Measurements from ENCODE around the gene CCNDBP1. TPM values are rescaled to one million over a fixed set of nuclear protein-coding genes. Genes with fewer than 3 reads are reported as not detected.

Gene CCNDBP1
- total RNA-seq, 1 experiment from 2014 or later, result 39.8 TPM

DNA sequence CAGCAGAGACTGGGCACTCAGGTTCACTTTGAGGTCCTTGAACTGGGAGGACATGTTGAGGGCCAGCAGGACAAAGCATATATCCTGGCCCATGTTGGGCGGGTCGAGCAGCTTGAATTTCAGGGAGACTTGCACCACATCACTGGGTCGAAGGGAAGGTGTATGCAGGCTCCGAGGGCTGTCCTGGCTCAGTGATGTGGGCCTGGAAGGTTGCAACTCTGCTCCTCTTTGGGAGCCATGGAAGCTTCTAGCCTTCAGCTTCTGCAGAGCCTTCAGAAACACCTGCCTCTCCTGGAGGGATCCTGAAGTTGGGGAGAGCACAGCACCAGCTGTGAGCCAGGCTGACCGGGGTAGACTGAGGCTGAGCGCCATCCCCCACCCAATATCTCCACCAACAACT, 50.3 kb downstream of the CCNDBP1 start:
- Histone ChIP-seq H3K27ac (ENCODE audit: low read depth, low read length) (no peak overlapping the region), H3K4me1 (ENCODE audit: control insufficient read depth in 1 of 2, insufficient read depth in 2 of 2, low read length in 2 of 2) (no peaks in the 10 kb centered on the region), H3K9ac (ENCODE audit: low read length) (no peak overlapping the region), H3K36me3 (ENCODE audit: control insufficient read depth in 1 of 2, insufficient read depth in 2 of 2, low read length in 2 of 2) (no peaks in the 10 kb centered on the region), H3K9me3 (ENCODE audit: control insufficient read depth in 1 of 2, insufficient read depth in 1 of 2, low read depth in 1 of 2, low read length in 2 of 2) (no peaks in the 10 kb centered on the region), H3K79me2 (ENCODE audit: insufficient read depth, low read length) (no peaks in the 10 kb centered on the region), H4K20me1 (ENCODE audit: insufficient read depth) (no peaks in the 10 kb centered on the region), H3K27me3 (ENCODE audit: insufficient read depth, low read length) (no peaks in the 10 kb centered on the region), H3K4me3 (replicated peaks in 1 of 2; ENCODE audit: low read depth in 1 of 2, low read length in 2 of 2) (no peak overlapping the region), H2AFZ (ENCODE audit: low read depth, low read length, poor library complexity, severe bottlenecking) (no peak overlapping the region), H3K4me2 (ENCODE audit: low read length) (no peak overlapping the region), H3K9me2 (ENCODE audit: insufficient read depth) (no peaks in the 10 kb centered on the region)
- TF ChIP-seq POLR2AphosphoS5 (IDR thresholded peaks at IDR 0.05; ENCODE audit: low read depth, low read length), result no peak
- no peak for TF ChIP-seq EZH2phosphoT487 (IDR thresholded peaks at IDR 0.05; ENCODE audit: borderline replicate concordance)
- CTCF ChIA-PET, result interaction anchor here (1.9 kb wide), 1 partner anchor 10 kb away, joined by 8 read pairs; no protein-coding TSS in a partner anchor
- DNase-seq (ENCODE audit: low read depth, low spot score), result no peak
- intact Hi-C loops (cut with micrococcal nuclease), result no loop called here
- POLR2A ChIA-PET, result no interaction called here
- BruUV-seq (replicated peaks), result no TSS peak
- ATAC-seq, result no peak
- RAD21 ChIA-PET (ENCODE audit: low non-redundant PET in 1 of 2, low total read pairs in 2 of 2, uncharacterized antibody in 2 of 2, unreplicated experiment in 2 of 2), result no interaction called here

DNA sequence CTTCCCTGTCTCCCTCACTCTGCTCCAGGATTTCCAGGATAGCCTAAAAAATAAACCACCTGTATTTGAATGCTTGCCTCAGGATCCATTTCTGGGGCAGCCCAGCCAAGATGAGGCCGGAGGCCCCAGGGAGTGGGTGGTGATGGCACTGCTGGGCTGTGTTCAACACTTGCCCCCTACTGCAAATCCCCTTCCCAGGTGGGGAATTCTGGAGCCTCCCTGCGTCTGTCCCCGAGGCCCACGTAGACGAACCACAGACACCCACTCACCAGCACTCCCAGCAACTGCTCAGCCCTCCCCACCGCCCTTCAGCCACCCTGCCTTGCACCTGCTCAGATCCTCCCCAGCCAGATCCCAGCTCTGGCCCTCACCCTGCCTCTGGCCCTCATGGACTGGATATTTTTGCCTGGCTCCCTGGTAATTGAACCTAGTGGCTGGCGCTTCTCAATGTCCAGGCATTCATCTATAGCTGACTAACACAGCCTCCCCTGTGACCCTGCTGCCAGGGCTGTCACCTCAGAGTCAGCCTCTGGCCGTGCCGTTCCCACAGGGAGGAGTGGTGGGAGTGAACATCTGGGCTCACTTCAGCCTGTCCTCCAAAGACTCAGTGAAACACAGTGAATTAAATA, 52.8 kb downstream of the CCNDBP1 start:
- ATAC-seq (no peak), DNase-seq (ENCODE audit: low read depth, low spot score) (no peak)
- RAD21 ChIA-PET (ENCODE audit: low non-redundant PET in 1 of 2, low total read pairs in 2 of 2, uncharacterized antibody in 2 of 2, unreplicated experiment in 2 of 2), result no interaction called here
- no peaks in the 10 kb centered on the region for H3K9me2 ChIP-seq (ENCODE audit: insufficient read depth)
- no peaks in the 10 kb centered on the region for H3K36me3 ChIP-seq (ENCODE audit: control insufficient read depth in 1 of 2, insufficient read depth in 2 of 2, low read length in 2 of 2)
- intact Hi-C loops (cut with micrococcal nuclease), result no loop called here
- no peaks in the 10 kb centered on the region for H3K4me1 ChIP-seq (ENCODE audit: control insufficient read depth in 1 of 2, insufficient read depth in 2 of 2, low read length in 2 of 2)
- BruUV-seq (replicated peaks), result no TSS peak
- no peak overlapping the region for H3K4me2 ChIP-seq (ENCODE audit: low read length)
- H3K4me3 ChIP-seq (replicated peaks in 1 of 2; ENCODE audit: low read depth in 1 of 2, low read length in 2 of 2), result no peak overlapping the region
- no peaks in the 10 kb centered on the region for H3K27me3 ChIP-seq (ENCODE audit: insufficient read depth, low read length)
- H3K79me2 ChIP-seq (ENCODE audit: insufficient read depth, low read length), result no peaks in the 10 kb centered on the region
- no peak overlapping the region for H3K9ac ChIP-seq (ENCODE audit: low read length)
- POLR2A ChIA-PET, result no interaction called here
- CTCF ChIA-PET, result interaction anchor here (1.9 kb wide), 1 partner anchor 13 kb away, joined by 4 read pairs; no protein-coding TSS in a partner anchor
- no peaks in the 10 kb centered on the region for H3K9me3 ChIP-seq (ENCODE audit: control insufficient read depth in 1 of 2, insufficient read depth in 1 of 2, low read depth in 1 of 2, low read length in 2 of 2)
- no peak overlapping the region for H2AFZ ChIP-seq (ENCODE audit: low read depth, low read length, poor library complexity, severe bottlenecking)
- no peak overlapping the region for H3K27ac ChIP-seq (ENCODE audit: low read depth, low read length)
- no peaks in the 10 kb centered on the region for H4K20me1 ChIP-seq (ENCODE audit: insufficient read depth)
- TF ChIP-seq, protein P1, sequence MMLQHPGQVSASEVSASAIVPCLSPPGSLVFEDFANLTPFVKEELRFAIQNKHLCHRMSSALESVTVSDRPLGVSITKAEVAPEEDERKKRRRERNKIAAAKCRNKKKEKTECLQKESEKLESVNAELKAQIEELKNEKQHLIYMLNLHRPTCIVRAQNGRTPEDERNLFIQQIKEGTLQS (IDR thresholded peaks at IDR 0.05), result no peak
- TF ChIP-seq ELF1 (IDR thresholded peaks at IDR 0.05; ENCODE audit: borderline replicate concordance, low read depth) (no peak), CEBPB (IDR thresholded peaks at IDR 0.05; ENCODE audit: low read depth) (no peak), SRF (IDR thresholded peaks at IDR 0.05; ENCODE audit: low read depth) (no peak), SP1 (IDR thresholded peaks at IDR 0.05; ENCODE audit: low read depth) (no peak), CBX3 (IDR thresholded peaks at IDR 0.05; ENCODE audit: low read depth) (no peak), JUND (IDR thresholded peaks at IDR 0.05) (no peak), POLR2A (IDR thresholded peaks at IDR 0.05; ENCODE audit: borderline replicate concordance, extremely low read depth, insufficient read depth, insufficient read length) (no peak), YY1 (IDR thresholded peaks at IDR 0.05; ENCODE audit: extremely low read depth, insufficient replicate concordance, low read depth, low read length) (no peak), POLR2AphosphoS5 (IDR thresholded peaks at IDR 0.05; ENCODE audit: low read depth, low read length) (no peak), EGR1 (IDR thresholded peaks at IDR 0.05; ENCODE audit: low read depth) (no peak), FOSL1 (IDR thresholded peaks at IDR 0.05; ENCODE audit: low read depth) (no peak)
- TF ChIP-seq, protein P2, sequence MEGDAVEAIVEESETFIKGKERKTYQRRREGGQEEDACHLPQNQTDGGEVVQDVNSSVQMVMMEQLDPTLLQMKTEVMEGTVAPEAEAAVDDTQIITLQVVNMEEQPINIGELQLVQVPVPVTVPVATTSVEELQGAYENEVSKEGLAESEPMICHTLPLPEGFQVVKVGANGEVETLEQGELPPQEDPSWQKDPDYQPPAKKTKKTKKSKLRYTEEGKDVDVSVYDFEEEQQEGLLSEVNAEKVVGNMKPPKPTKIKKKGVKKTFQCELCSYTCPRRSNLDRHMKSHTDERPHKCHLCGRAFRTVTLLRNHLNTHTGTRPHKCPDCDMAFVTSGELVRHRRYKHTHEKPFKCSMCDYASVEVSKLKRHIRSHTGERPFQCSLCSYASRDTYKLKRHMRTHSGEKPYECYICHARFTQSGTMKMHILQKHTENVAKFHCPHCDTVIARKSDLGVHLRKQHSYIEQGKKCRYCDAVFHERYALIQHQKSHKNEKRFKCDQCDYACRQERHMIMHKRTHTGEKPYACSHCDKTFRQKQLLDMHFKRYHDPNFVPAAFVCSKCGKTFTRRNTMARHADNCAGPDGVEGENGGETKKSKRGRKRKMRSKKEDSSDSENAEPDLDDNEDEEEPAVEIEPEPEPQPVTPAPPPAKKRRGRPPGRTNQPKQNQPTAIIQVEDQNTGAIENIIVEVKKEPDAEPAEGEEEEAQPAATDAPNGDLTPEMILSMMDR (IDR thresholded peaks at IDR 0.05 in 2 of 3, conservative IDR thresholded peaks at IDR 0.05 in 1 of 3; ENCODE audit: borderline replicate concordance in 1 of 3, insufficient read depth in 1 of 3, low read depth in 2 of 3, low read length in 2 of 3), result no peak
- TF ChIP-seq, protein P3, sequence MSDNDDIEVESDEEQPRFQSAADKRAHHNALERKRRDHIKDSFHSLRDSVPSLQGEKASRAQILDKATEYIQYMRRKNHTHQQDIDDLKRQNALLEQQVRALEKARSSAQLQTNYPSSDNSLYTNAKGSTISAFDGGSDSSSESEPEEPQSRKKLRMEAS (IDR thresholded peaks at IDR 0.05), result no peak
- TF ChIP-seq, protein P4, sequence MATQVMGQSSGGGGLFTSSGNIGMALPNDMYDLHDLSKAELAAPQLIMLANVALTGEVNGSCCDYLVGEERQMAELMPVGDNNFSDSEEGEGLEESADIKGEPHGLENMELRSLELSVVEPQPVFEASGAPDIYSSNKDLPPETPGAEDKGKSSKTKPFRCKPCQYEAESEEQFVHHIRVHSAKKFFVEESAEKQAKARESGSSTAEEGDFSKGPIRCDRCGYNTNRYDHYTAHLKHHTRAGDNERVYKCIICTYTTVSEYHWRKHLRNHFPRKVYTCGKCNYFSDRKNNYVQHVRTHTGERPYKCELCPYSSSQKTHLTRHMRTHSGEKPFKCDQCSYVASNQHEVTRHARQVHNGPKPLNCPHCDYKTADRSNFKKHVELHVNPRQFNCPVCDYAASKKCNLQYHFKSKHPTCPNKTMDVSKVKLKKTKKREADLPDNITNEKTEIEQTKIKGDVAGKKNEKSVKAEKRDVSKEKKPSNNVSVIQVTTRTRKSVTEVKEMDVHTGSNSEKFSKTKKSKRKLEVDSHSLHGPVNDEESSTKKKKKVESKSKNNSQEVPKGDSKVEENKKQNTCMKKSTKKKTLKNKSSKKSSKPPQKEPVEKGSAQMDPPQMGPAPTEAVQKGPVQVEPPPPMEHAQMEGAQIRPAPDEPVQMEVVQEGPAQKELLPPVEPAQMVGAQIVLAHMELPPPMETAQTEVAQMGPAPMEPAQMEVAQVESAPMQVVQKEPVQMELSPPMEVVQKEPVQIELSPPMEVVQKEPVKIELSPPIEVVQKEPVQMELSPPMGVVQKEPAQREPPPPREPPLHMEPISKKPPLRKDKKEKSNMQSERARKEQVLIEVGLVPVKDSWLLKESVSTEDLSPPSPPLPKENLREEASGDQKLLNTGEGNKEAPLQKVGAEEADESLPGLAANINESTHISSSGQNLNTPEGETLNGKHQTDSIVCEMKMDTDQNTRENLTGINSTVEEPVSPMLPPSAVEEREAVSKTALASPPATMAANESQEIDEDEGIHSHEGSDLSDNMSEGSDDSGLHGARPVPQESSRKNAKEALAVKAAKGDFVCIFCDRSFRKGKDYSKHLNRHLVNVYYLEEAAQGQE (IDR thresholded peaks at IDR 0.05; ENCODE audit: low read depth), result no peak
